CD4-positive, CD25-positive, alpha-beta regulatory T cell (primary cell): ENCODE measurements around the gene TRMT6. TPM values are rescaled to one million over a fixed set of nuclear protein-coding genes. Genes with fewer than 3 reads are reported as not detected.

Experiments
- ATAC-seq, 2 donors: fragments of 150-1000 bp; cut with Tn5 transposase; one replicate each; pipeline ENCODE4 v1.10.0; 2021; ENCODE audit warnings: low read depth in 2 of 2, moderate number of reproducible peaks in 2 of 2, moderate library complexity in 1 of 2
- DNase-seq, 3 donors: peaks; one replicate each; pipeline versions ENCODE4 v3.0.0 to v3.0.0-alpha.2; 2012 to 2022; ENCODE audit warnings: mixed read lengths in 1 of 3
- H3K27ac ChIP-seq: one replicate; pipeline ENCODE4 v1.7.0; 2013; ENCODE audit warnings: mild to moderate bottlenecking, low read length; ENCODE audit not compliant: insufficient read depth, poor library complexity, severe bottlenecking
- H3K27me3 ChIP-seq: one replicate; pipeline ENCODE4 v1.7.0; 2013; ENCODE audit warnings: low read length; ENCODE audit not compliant: control insufficient read depth, insufficient read depth
- H3K36me3 ChIP-seq: one replicate; pipeline ENCODE4 v1.7.0; 2013; ENCODE audit warnings: mild to moderate bottlenecking, low read length, moderate library complexity; ENCODE audit not compliant: control insufficient read depth, insufficient read depth
- H3K4me1 ChIP-seq: 2 replicates; pipeline ENCODE4 v1.7.0; 2013; ENCODE audit warnings: mild to moderate bottlenecking, low read length; ENCODE audit not compliant: insufficient read depth, control insufficient read depth, poor library complexity, severe bottlenecking
- H3K4me3 ChIP-seq: one replicate; pipeline ENCODE4 v1.7.0; 2013; ENCODE audit warnings: low read depth, mild to moderate bottlenecking, low read length, moderate library complexity
- H3K9me3 ChIP-seq, 2 experiments: 1 replicate in 1 of 2; 2 replicates in 1 of 2; pipeline ENCODE4 v1.7.0; 2013; ENCODE audit warnings: low read length in 2 of 2, mild to moderate bottlenecking in 1 of 2, moderate library complexity in 1 of 2; ENCODE audit not compliant: control insufficient read depth in 2 of 2
- H3K27ac Mint-ChIP-seq, 3 donors: one replicate each; pipeline ENCODE4 v1.8.0; 2020 to 2022; ENCODE audit warnings: mild to moderate bottlenecking in 3 of 3, mixed read lengths in 3 of 3, moderate library complexity in 2 of 3
- H3K27me3 Mint-ChIP-seq: one replicate; pipeline ENCODE4 v1.8.0; 2022; ENCODE audit warnings: mild to moderate bottlenecking, mixed read lengths
- H3K36me3 Mint-ChIP-seq: one replicate; pipeline ENCODE4 v1.8.0; 2020; ENCODE audit warnings: mixed read lengths
- H3K4me1 Mint-ChIP-seq, 4 donors: one replicate each; pipeline ENCODE4 v1.8.0; 2020 to 2022; ENCODE audit warnings: mixed read lengths in 4 of 4, mild to moderate bottlenecking in 1 of 4
- H3K4me3 Mint-ChIP-seq, 4 donors: one replicate each; pipeline ENCODE4 v1.8.0; 2020 to 2022; ENCODE audit warnings: mild to moderate bottlenecking in 4 of 4, mixed read lengths in 4 of 4, moderate library complexity in 3 of 4
- H3K9me3 Mint-ChIP-seq, 7 donors: one replicate each; pipeline ENCODE4 v1.8.0; 2020 to 2022; ENCODE audit warnings: mixed read lengths in 7 of 7, mild to moderate bottlenecking in 3 of 7, moderate library complexity in 2 of 7
- polyA plus RNA-seq, 4 donors: library from polyadenylated mRNA; unstranded; fragments of 300-500 nt; fragmentation: Illumina TruSeq; gene quantifications; one replicate each; pipeline ENCODE4 v1.2.3, GENCODE V29; 2021
- total RNA-seq: library from RNA; stranded (reverse); gene quantifications from one replicate; pipeline ENCODE4 v1.2.3, GENCODE V29; 2022

The TRMT6 gene
- total and polyA plus RNA-seq, 5 donors from 2014 or later = 10.3 to 13.5 (median 11.3) TPM

GRCh38 chr20:5971203-5971602 lies 20.9 kb upstream of the TRMT6 start:
- H3K36me3 Mint-ChIP-seq = peaks cover 14% of the 10 kb centered on the region
- no peak for ATAC-seq

GRCh38 chr20:5970381-5970780 lies 20.0 kb upstream of the TRMT6 start:
- H3K4me3 Mint-ChIP-seq = no peak overlapping the region

More at GRCh38 chr20:5971203-5971602, 20.9 kb upstream of the TRMT6 start:
- peaks cover 0 to 2% (median 0%) of the 10 kb centered on the region in 4 donors for H3K4me1 Mint-ChIP-seq
- Histone ChIP-seq H3K4me1 (no peaks in the 10 kb centered on the region), H3K36me3 (peaks cover 27% of the 10 kb centered on the region), H3K9me3 (no peaks in the 10 kb centered on the region), H3K27ac (no peak overlapping the region), H3K27me3 (no peaks in the 10 kb centered on the region), H3K4me3 (no peak overlapping the region)
- H3K9me3 Mint-ChIP-seq = no peaks in the 10 kb centered on the region
- H3K4me3 Mint-ChIP-seq = no peak overlapping the region
- peak overlapping the region in 1 of 3 donors; percentile 71 for H3K27ac Mint-ChIP-seq
- DNase-seq = no peak
- H3K27me3 Mint-ChIP-seq = no peaks in the 10 kb centered on the region

GRCh38 chr20:5969940-5970339 lies 19.6 kb upstream of the TRMT6 start:
- Mint-ChIP-seq H3K4me3 (peak overlapping the region in 1 of 4 donors; percentile 83), H3K27ac (peak overlapping the region in 1 of 3 donors; percentile 20), H3K4me1 (peaks cover 0 to 7% (median 3%) of the 10 kb centered on the region in 4 donors), H3K9me3 (no peaks in the 10 kb centered on the region), H3K36me3 (peaks cover 26% of the 10 kb centered on the region), H3K27me3 (no peaks in the 10 kb centered on the region)
- Histone ChIP-seq H3K4me1 (no peaks in the 10 kb centered on the region), H3K9me3 (no peaks in the 10 kb centered on the region), H3K27me3 (no peaks in the 10 kb centered on the region), H3K27ac (no peak overlapping the region), H3K36me3 (peaks cover 29% of the 10 kb centered on the region), H3K4me3 (no peak overlapping the region)
- DNase-seq = no peak
- ATAC-seq = no peak

More at GRCh38 chr20:5970381-5970780, 20.0 kb upstream of the TRMT6 start:
- H3K27me3 ChIP-seq = no peaks in the 10 kb centered on the region
- H3K27me3 Mint-ChIP-seq = no peaks in the 10 kb centered on the region
- ATAC-seq = no peak
- peaks cover 22% of the 10 kb centered on the region for H3K36me3 Mint-ChIP-seq
- no peaks in the 10 kb centered on the region for H3K9me3 Mint-ChIP-seq
- no peaks in the 10 kb centered on the region for H3K9me3 ChIP-seq
- DNase-seq = no peak
- H3K27ac ChIP-seq = no peak overlapping the region
- no peaks in the 10 kb centered on the region for H3K4me1 ChIP-seq
- peaks cover 27% of the 10 kb centered on the region for H3K36me3 ChIP-seq
- H3K4me3 ChIP-seq = no peak overlapping the region
- H3K27ac Mint-ChIP-seq = peak overlapping the region in 1 of 3 donors; percentile 71
- peaks cover 0 to 6% (median 3%) of the 10 kb centered on the region in 4 donors for H3K4me1 Mint-ChIP-seq

- no peaks in the 10 kb centered on the region for H3K27me3 ChIP-seq
- ATAC-seq (no peak), DNase-seq (no peak)
- no peaks in the 10 kb centered on the region for H3K4me1 ChIP-seq
- no peaks in the 10 kb centered on the region for H3K9me3 ChIP-seq
- H3K4me1 Mint-ChIP-seq = peaks cover 0 to 7% (median 3%) of the 10 kb centered on the region in 4 donors
- H3K36me3 Mint-ChIP-seq = peaks cover 30% of the 10 kb centered on the region
- H3K27me3 Mint-ChIP-seq = no peaks in the 10 kb centered on the region
- no peak overlapping the region for H3K27ac Mint-ChIP-seq
- peak overlapping the region in 1 of 4 donors; percentile 83 for H3K4me3 Mint-ChIP-seq
- no peak overlapping the region for H3K4me3 ChIP-seq
- H3K9me3 Mint-ChIP-seq = no peaks in the 10 kb centered on the region
- H3K27ac ChIP-seq = no peak overlapping the region
- peaks cover 31% of the 10 kb centered on the region for H3K36me3 ChIP-seq
Measured at GRCh38 chr20:5969348-5969935, 19.1 kb upstream of the TRMT6 start.

GRCh38 chr20:5968462-5968861 lies 18.1 kb upstream of the TRMT6 start:
- ATAC-seq (no peak), DNase-seq (no peak)
- Mint-ChIP-seq H3K4me1 (peaks cover 0 to 7% (median 3%) of the 10 kb centered on the region in 4 donors), H3K27ac (no peak overlapping the region), H3K36me3 (peaks cover 35% of the 10 kb centered on the region), H3K9me3 (no peaks in the 10 kb centered on the region), H3K27me3 (no peaks in the 10 kb centered on the region), H3K4me3 (no peak overlapping the region)
- Histone ChIP-seq H3K36me3 (peaks cover 34% of the 10 kb centered on the region), H3K9me3 (no peaks in the 10 kb centered on the region), H3K27me3 (no peaks in the 10 kb centered on the region), H3K4me1 (no peaks in the 10 kb centered on the region), H3K4me3 (no peak overlapping the region), H3K27ac (no peak overlapping the region)

- H3K36me3 ChIP-seq = peaks cover 31% of the 10 kb centered on the region
- ATAC-seq = no peak
- Mint-ChIP-seq H3K27ac (no peak overlapping the region), H3K4me3 (no peak overlapping the region), H3K36me3 (peaks cover 34% of the 10 kb centered on the region), H3K4me1 (peaks cover 0 to 7% (median 3%) of the 10 kb centered on the region in 4 donors), H3K27me3 (no peaks in the 10 kb centered on the region), H3K9me3 (no peaks in the 10 kb centered on the region)
- H3K9me3 ChIP-seq = no peaks in the 10 kb centered on the region
- H3K4me1 ChIP-seq = no peaks in the 10 kb centered on the region
- DNase-seq = no peak
- H3K4me3 ChIP-seq = no peak overlapping the region
- no peaks in the 10 kb centered on the region for H3K27me3 ChIP-seq
- H3K27ac ChIP-seq = no peak overlapping the region
Measured at GRCh38 chr20:5967469-5967868, 17.1 kb upstream of the TRMT6 start.

- Mint-ChIP-seq H3K4me1 (peaks cover 11 to 59% (median 28%) of the 10 kb centered on the region in 4 donors), H3K36me3 (peaks cover 32% of the 10 kb centered on the region), H3K27me3 (peaks cover 5% of the 10 kb centered on the region), H3K9me3 (no peaks in the 10 kb centered on the region), H3K4me3 (peak overlapping the region; percentile 92 to 100 (median 98)), H3K27ac (peak overlapping the region; percentile 91 to 99 (median 96))
- peak overlapping the region; percentile 83 for H3K27ac ChIP-seq
- peaks cover 25% of the 10 kb centered on the region for H3K4me1 ChIP-seq
- no peak for ATAC-seq
- no peaks in the 10 kb centered on the region for H3K9me3 ChIP-seq
- DNase-seq = no peak
- H3K27me3 ChIP-seq = no peaks in the 10 kb centered on the region
- H3K36me3 ChIP-seq = peaks cover 47% of the 10 kb centered on the region
- H3K4me3 ChIP-seq = peak overlapping the region; percentile 91
Measured at GRCh38 chr20:5949943-5950270, 426 bp downstream of the TRMT6 start.

- no peak for ATAC-seq
- H3K9me3 ChIP-seq = no peaks in the 10 kb centered on the region
Measured at GRCh38 chr20:5947276-5947675, 3.1 kb downstream of the TRMT6 start.

More at GRCh38 chr20:5947276-5947675, 3.1 kb downstream of the TRMT6 start:
- no peaks in the 10 kb centered on the region for H3K27me3 ChIP-seq
- H3K36me3 Mint-ChIP-seq = peaks cover 39% of the 10 kb centered on the region
- peak overlapping the region in 2 of 3 donors; percentile 20 to 52 for H3K27ac Mint-ChIP-seq
- peaks cover 25% of the 10 kb centered on the region for H3K4me1 ChIP-seq
- peak in 1 of 3 donors; percentile 13 for DNase-seq
- H3K9me3 Mint-ChIP-seq = no peaks in the 10 kb centered on the region
- peaks cover 5% of the 10 kb centered on the region for H3K27me3 Mint-ChIP-seq
- H3K4me1 Mint-ChIP-seq = peaks cover 14 to 59% (median 30%) of the 10 kb centered on the region in 4 donors
- peak overlapping the region in 1 of 4 donors; percentile 92 for H3K4me3 Mint-ChIP-seq
- H3K4me3 ChIP-seq = no peak overlapping the region
- H3K36me3 ChIP-seq = peaks cover 60% of the 10 kb centered on the region
- no peak overlapping the region for H3K27ac ChIP-seq
